Putamen (tissue), 1 donor: Measurements from ENCODE around the gene SIPA1L2.

Source experiments
- DNase-seq: peaks from one replicate; pipeline ENCODE4 v3.0.0-alpha.2; 2016; ENCODE audit warnings: low spot score

The SIPA1L2 gene, protein sequence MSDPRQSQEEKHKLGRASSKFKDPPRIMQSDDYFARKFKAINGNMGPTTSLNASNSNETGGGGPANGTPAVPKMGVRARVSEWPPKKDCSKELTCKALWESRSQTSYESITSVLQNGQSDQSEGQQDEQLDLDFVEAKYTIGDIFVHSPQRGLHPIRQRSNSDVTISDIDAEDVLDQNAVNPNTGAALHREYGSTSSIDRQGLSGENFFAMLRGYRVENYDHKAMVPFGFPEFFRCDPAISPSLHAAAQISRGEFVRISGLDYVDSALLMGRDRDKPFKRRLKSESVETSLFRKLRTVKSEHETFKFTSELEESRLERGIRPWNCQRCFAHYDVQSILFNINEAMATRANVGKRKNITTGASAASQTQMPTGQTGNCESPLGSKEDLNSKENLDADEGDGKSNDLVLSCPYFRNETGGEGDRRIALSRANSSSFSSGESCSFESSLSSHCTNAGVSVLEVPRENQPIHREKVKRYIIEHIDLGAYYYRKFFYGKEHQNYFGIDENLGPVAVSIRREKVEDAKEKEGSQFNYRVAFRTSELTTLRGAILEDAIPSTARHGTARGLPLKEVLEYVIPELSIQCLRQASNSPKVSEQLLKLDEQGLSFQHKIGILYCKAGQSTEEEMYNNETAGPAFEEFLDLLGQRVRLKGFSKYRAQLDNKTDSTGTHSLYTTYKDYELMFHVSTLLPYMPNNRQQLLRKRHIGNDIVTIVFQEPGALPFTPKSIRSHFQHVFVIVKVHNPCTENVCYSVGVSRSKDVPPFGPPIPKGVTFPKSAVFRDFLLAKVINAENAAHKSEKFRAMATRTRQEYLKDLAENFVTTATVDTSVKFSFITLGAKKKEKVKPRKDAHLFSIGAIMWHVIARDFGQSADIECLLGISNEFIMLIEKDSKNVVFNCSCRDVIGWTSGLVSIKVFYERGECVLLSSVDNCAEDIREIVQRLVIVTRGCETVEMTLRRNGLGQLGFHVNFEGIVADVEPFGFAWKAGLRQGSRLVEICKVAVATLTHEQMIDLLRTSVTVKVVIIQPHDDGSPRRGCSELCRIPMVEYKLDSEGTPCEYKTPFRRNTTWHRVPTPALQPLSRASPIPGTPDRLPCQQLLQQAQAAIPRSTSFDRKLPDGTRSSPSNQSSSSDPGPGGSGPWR (N-terminal part only)

DNA sequence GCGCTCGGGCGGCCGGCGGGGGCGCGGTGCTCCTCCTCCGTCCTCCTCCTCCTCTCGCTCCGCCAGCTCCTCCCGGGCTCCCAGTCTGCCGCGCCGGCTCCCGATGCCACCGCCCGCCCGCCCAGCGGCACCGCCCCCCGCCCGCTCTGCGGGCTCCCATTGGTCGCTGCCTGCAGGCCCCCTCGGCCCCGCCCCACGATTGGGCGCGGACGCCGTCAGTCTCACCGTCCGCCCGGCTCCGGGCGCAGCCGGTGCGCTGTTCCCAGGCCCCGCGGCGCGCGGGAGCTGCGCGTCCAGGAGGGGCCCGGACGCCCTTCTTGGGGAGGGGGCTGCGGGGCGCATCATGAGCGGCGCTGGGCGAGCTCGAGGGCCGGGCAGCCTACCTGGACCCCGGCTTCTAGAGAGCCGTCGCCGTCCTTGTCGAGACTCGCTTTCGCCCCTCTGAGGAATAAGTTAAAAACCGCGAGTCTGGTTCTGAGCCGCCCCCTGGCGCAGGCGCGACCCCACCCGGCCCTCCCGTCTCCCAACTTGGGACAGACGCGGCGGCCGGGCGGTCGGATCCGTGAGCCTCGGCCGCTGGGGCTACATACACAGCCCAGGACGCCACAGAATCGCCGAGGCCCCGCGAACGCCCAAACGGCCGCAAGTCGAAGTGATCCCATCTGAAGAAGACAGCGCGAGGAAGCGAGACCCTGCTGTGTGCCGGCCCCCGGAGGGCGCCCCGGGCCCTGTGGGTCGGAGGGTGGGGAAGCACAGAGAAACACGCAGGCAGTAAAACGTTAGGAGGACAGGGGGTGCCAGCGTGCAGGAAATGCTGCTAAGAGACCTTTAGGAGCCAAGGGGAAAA is at the start of gene SIPA1L2:
TSS of gene SIPA1L2 (minus strand) at position 87 of the 847 bp plus-strand sequence. CDS start 114,794 bp downstream, outside the sequence.
- peak; percentile 96 for DNase-seq

GRCh38 chr1:232678185-232678886 is 48.4 kb upstream of the SIPA1L2 start:
- DNase-seq: no peak

DNA sequence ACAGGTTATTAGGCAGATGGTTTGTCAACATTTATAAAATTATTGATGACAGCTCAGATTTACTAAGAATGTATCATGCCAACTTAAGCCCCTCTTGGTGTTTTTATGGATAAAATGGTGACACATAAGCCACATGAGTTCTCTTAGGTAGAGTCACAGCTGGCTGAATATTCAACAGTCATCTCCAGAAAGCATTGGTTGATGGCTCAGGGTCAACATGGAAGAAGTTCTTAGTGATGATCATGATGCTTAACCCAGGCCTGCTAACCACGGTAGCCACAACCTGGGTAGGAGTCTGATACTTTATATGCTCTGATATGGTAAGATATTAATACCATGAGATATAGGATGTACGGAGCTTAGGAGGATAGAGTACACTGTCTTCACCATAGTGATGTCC is 46.4 kb upstream of the SIPA1L2 start:
- no peak for DNase-seq

GRCh38 chr1:232675898-232676297 is 46.0 kb upstream of the SIPA1L2 start:
- no peak for DNase-seq

DNA sequence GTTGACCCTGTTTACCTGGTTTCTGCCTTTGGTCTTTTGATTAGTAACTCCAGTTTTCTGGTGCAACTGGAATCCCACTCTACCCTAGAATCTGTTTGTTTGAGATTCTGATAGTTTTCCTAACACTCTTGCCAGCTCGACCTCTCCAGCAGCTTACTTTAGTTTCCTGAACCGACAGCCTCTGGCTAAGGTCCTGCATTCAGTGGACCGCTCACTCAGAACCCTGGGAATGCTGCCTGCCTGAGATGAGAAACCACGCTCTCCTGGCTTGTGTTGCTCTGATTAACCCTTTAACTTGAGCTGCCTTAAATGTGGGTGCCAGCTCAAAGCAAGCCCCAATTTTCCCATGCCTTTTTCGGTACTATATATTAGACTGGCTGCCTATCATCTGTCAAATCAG is 45.3 kb upstream of the SIPA1L2 start:
- DNase-seq: no peak

DNA sequence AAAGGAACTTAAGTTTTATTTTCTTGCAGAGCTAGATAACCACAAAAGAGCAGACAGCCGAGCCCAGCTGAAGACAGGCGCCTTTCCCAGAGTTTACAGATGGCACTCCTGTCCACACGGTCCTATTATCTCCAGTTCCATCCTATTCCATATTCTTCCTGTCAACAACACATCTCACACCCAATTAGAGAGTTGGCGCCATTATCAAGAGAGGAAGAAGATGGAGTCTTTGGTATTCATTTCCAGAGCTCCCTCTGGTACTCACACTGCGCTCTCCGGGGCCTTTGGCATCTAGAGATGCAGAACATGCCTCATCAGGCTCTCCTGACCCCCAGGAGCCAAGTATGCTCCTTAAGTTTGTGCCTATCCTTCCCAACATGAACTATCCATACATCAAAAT is 43.3 kb upstream of the SIPA1L2 start:
- DNase-seq: no peak

DNA sequence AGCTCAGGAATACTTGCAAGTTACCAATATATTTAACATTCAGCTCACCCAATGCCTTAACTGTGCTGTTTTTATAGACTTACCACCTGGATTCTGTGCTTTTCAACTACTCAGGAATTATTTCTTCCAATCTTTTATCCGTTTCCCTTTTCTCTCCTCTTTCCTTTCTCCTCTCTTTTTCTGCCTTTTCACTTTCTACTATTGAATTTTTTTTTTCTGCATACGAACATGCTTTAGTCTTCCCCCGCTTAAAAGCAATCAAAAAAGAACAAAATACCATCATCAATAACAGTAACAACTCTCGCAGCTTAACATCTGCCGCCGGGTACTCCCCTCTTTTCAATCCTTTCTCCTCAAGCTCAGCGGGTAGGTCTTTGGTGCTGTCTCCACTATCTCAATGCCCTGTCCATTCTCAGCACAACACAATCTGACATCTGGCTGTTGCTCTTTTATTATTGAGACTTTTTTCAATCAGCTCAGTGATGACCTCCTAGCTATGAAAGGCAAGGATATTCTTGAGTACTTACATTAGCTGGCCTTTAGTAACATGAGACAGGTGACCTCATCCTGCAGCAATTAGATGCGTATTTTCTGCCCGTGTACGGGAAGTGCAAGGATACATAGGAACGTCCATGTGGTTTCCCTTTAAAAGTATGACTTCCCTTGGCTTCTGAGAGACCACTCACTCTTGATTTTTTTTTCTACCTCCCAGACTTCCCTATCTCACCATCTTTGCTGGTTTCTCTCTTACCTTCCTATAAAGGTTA is 40.2 kb upstream of the SIPA1L2 start:
- DNase-seq: no peak

DNA sequence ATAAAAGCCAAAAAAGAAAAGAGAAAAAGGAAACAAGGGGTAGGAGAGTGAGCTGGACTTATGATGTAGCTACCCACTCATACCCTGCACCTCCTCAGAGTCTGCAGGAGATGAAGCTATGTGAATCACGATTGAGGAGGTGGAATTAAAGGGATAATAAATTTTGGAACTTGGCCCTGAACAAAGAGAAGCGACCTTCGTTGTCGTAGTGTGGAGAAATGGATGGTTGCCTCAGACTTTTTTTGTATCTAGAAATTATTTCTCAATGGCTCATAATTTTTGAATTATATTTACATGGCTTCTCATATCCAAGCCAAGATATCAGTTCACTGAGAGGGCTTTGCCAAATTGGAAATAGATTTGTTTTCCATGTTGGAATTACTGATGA is 37.8 kb upstream of the SIPA1L2 start:
- no peak for DNase-seq

GRCh38 chr1:232667094-232667777 is 37.3 kb upstream of the SIPA1L2 start:
- DNase-seq: no peak

DNA sequence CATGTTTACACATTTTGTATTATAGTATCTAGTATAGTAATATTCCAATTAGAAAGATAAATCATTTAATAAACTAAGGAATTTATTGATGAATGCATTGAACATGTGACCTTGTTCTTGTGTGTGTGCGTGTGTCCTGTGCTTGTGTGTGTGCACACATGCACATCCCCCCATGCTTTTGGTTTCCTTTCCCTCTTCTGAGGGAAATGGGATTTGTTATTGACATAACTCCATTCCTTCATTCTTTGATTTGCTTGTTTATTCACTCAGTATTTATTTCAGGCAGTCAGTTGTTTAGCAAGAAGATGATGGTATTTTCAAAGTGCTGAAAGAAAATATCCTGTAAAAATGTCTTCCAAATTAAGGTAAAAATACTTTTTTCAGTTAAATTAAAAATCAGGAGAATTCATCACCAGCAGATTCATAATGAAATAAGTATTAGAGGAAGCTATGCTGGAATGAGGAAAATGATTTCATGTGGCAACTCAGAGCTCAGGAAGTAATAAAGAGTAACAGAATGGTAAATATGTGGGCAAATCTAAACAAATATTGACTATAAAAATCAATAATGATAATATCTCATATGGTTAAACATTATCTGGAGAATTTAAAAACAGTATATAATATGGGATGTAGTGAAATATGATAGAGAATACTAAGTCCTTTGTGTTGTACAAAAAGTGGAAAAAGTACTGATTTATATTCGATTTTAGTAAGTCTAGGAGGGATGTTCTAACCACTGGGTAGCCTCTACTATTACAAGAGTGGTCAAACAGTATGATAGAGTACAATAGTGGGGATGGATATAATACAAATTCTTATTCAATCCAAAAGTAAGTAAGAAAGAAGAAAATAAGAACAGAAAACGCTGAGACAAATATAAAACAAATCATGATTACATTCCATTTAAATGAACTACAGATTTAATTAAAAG is 35.2 kb upstream of the SIPA1L2 start:
- no peak for DNase-seq

DNA sequence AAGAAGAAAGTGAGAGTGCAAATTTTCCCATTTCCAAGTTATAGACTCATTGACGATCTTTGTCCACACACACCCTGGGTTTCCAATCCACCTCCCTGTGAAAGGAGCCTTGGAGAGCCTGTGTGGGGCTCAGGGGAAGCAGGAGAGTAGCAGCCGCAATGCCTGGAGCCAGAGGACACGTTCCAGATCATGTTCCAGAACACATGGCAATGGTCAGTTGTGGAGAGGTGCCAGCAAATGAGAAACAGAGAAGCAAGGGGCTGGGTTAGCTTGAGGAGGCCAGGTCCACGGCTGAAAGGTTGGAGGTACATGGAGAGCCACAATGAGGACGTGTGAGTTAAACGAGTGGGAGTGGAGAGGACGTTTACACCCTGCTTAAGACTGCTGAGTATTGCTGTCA is 33.0 kb upstream of the SIPA1L2 start:
- DNase-seq: no peak

DNA sequence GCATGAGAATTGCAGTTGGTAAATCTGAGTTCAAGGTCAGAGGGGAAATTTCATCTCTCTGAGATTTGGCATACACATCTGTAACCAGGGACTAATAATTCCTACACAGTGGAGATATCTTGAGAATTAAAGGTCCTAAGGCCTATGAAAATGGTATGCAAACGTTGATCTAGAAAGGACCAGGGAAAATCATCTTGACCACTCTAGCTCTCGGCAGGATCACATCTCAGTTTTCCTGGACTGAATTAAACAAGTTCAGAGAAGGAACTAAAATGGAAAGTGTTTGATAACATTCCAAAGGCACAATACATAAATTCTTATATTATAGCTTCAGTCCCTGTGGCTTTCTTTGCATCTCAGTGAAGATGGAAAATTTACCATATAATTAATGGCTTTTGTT is 28.5 kb upstream of the SIPA1L2 start:
- no peak for DNase-seq

GRCh38 chr1:232657426-232658005 is 27.6 kb upstream of the SIPA1L2 start:
- DNase-seq: no peak

DNA sequence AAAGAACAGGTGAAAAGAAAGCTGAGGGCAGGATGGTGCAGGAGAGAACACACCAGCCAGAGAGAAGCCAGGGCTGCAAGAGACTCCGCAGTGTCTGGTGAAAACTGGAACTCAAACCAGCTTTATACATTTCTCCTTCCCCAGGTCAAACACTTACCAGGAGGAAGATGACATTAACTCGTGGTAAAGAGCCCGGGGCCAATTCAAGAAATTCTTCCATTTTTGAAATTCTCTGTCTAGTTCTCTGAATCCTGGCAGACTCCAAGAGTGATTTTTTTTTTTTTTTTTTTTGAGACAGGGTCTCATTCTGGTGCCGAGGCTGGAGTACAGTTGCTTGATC is 25.8 kb upstream of the SIPA1L2 start:
- DNase-seq: no peak

DNA sequence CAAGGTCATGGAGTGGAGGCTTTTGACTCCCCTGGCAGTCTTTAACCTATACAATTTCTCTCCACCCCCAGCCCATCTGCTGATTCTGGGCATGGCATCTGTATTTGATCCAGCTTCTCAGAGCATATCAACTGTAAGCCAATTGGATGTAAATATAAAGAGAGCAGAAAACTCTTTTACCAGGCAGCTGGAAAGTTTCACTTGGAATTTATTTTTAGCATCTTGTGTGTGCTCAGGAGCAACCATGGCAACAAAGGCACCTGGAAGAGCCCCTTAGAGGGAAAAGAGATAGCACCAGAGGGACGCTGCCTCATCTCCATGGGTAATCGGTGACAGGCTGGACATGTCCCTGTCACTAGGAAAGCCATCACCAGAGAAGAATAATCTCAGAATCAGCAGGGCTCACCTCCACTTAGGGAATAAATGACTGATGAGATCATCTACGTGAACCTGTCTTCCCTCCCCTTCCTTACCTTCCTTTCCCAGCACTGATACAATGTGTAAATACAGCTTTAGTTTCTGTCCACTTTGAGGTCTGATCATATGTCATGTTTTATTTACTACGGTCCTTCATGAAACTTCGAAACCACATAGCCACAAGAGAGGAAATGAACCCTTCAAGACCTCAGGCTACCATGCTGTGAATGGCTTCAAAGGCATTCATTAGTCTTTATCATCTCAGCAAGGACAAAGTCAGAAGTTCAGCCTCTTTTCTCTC is 25.3 kb upstream of the SIPA1L2 start:
- DNase-seq: no peak

- no peak for DNase-seq
Observed at GRCh38 chr1:232653789-232654188, 23.9 kb upstream of the SIPA1L2 start.

DNA sequence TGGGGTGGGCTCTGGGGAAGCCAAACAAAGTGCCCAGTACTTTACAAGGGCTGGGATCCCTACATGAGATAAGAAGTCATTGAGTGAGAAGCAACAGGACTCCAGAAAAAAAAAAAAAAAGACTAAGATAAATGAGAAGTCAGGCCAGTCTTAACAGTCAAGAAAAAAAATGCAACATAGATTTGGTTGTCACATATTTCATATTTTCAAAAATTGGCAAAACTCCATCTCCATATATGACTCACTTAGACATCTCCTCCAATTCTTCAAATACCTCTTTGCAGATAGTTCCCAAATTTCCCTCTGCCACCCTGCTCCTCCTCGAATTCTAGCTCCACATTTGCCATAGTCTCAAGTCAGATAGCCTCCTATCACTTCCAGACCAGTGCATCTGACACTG is 20.9 kb upstream of the SIPA1L2 start:
- no peak for DNase-seq

GRCh38 chr1:232650418-232650817 is 20.5 kb upstream of the SIPA1L2 start:
- DNase-seq: no peak
